ENCODE results near the gene PKN2. TPM values are rescaled to one million over a fixed set of nuclear protein-coding genes. Genes with fewer than 3 reads are reported as not detected.

The PKN2 gene
- total and polyA plus RNA-seq, 2 of the 4 experiments (the other 2 are of a cell fraction) = 12.7 to 22.2 TPM

GRCh38 chr1:88680471-88680870 lies 3.6 kb upstream of the PKN2 start:
- no peak overlapping the region for H2BK120ac ChIP-seq (ENCODE audit: low read depth, low read length)
- H2BK15ac ChIP-seq (ENCODE audit: low read depth, low read length) = no peak overlapping the region
- H3K4me2 ChIP-seq (ENCODE audit: low read depth, low read length) = no peak overlapping the region
- H3K14ac ChIP-seq (replicated peaks; ENCODE audit: low read depth, low read length) = no peak overlapping the region
- no peak overlapping the region for H3K4ac ChIP-seq (ENCODE audit: low read depth, low read length)
- no peak overlapping the region for H3K4me3 ChIP-seq (ENCODE audit: insufficient read depth, low read depth, low read length)
- H3K27me3 ChIP-seq (ENCODE audit: control insufficient read depth, insufficient read depth, low read length) = no peaks in the 10 kb centered on the region
- BruUV-seq (replicated peaks) = no TSS peak
- H2BK5ac ChIP-seq (ENCODE audit: low read depth, low read length, poor library complexity, severe bottlenecking) = no peak overlapping the region
- H3K36me3 ChIP-seq (ENCODE audit: control insufficient read depth, insufficient read depth, low read length) = no peaks in the 10 kb centered on the region
- H2AK9ac ChIP-seq (replicated peaks; ENCODE audit: low read depth, low read length, poor library complexity) = no peak overlapping the region
- DNase-seq = peak; percentile 32
- H2AK5ac ChIP-seq (ENCODE audit: low read depth, low read length) = no peak overlapping the region
- in situ Hi-C loops (cut with MboI; ENCODE audit: low sequenced_read_pairs) (no loop called here), intact Hi-C loops (cut with micrococcal nuclease) (no loop called here), dilution Hi-C loops (cut with HindIII; ENCODE audit: low sequenced_read_pairs, unreplicated experiment) (no loop called here)
- no peaks in the 10 kb centered on the region for H3K4me1 ChIP-seq (ENCODE audit: control insufficient read depth, insufficient read depth, low read length)
- no peak for TF ChIP-seq RFX5 (IDR thresholded peaks at IDR 0.05; ENCODE audit: low read depth, low read length)
- TF ChIP-seq MXI1 (IDR thresholded peaks at IDR 0.05; ENCODE audit: borderline replicate concordance, low read depth, low read length) = no peak
- no peak for TF ChIP-seq USF2 (IDR thresholded peaks at IDR 0.05; ENCODE audit: low read depth, low read length)
- TF ChIP-seq ELK1 (IDR thresholded peaks at IDR 0.05; ENCODE audit: borderline replicate concordance, low read depth, low read length) = no peak
- TF ChIP-seq SMC3 (IDR thresholded peaks at IDR 0.05; ENCODE audit: low read depth, low read length) = no peak
- no peak for TF ChIP-seq CHD1 (IDR thresholded peaks at IDR 0.05; ENCODE audit: low read depth, low read length)
- TF ChIP-seq CEBPB (IDR thresholded peaks at IDR 0.05; ENCODE audit: low read depth, low read length) = no peak
- no peak for TF ChIP-seq BHLHE40 (IDR thresholded peaks at IDR 0.05; ENCODE audit: low read depth, low read length)
- TF ChIP-seq RCOR1 (IDR thresholded peaks at IDR 0.05; ENCODE audit: insufficient replicate concordance, low read length) = no peak
- no peak for TF ChIP-seq NFE2L2 (IDR thresholded peaks at IDR 0.05; ENCODE audit: low read depth, low read length)
- no peak for TF ChIP-seq MAZ (IDR thresholded peaks at IDR 0.05; ENCODE audit: borderline replicate concordance, low read depth, low read length)
- no peak for TF ChIP-seq RAD21 (IDR thresholded peaks at IDR 0.05; ENCODE audit: low read length)
- TF ChIP-seq POLR2A (IDR thresholded peaks at IDR 0.05; ENCODE audit: low read depth, low read length) = no peak
- H3K18ac ChIP-seq (ENCODE audit: low read depth, low read length) = no peak overlapping the region
- ChIA-PET CTCF (no interaction called here), POLR2A (ENCODE audit: unreplicated experiment) (no interaction called here)
- H4K91ac ChIP-seq (ENCODE audit: insufficient read depth, low read depth, low read length) = no peak overlapping the region
- H2BK20ac ChIP-seq (ENCODE audit: low read depth, low read length) = no peak overlapping the region
- no peak for ATAC-seq (ENCODE audit: low read depth)
- H4K20me1 ChIP-seq (ENCODE audit: insufficient read depth, low read length) = no peaks in the 10 kb centered on the region
- H2AFZ ChIP-seq (replicated peaks; ENCODE audit: low read length, poor library complexity) = no peak overlapping the region
- H3K9me1 ChIP-seq (ENCODE audit: insufficient read depth, low read length) = no peaks in the 10 kb centered on the region
- H4K8ac ChIP-seq (ENCODE audit: low read depth in 2 of 2, low read length in 2 of 2) = no peak overlapping the region
- H4K5ac ChIP-seq (ENCODE audit: low read depth, low read length) = no peak overlapping the region
- H3K23ac ChIP-seq (ENCODE audit: low read depth, low read length) = no peak overlapping the region
- H3K9me3 ChIP-seq (ENCODE audit: control insufficient read depth, insufficient read depth, low read length) = no peaks in the 10 kb centered on the region
- H3K27ac ChIP-seq (ENCODE audit: insufficient read depth, low read length) = no peak overlapping the region; the same call in 1 of the 2 replicates
- H3K56ac ChIP-seq (ENCODE audit: extremely low read depth, insufficient read depth, low read length) = no peak overlapping the region
- WGBS, 2 experiments (ENCODE audit: extremely low coverage in 2 of 2, insufficient read length in 1 of 2) = no CpG with 5 or more reads among the region's 3 CpGs
- peaks cover 8 to 18% of the 10 kb centered on the region in 2 experiments for H3K79me1 ChIP-seq (ENCODE audit: low read depth in 1 of 2, low read length in 2 of 2)
- H3K9ac ChIP-seq (ENCODE audit: low read depth, low read length) = no peak overlapping the region
